Measurements from ENCODE around the gene ASTN2.
A peak's percentile ranks its signal among the peaks of the same experiment; 100 is the strongest.

ASTN2 gene

DNA sequence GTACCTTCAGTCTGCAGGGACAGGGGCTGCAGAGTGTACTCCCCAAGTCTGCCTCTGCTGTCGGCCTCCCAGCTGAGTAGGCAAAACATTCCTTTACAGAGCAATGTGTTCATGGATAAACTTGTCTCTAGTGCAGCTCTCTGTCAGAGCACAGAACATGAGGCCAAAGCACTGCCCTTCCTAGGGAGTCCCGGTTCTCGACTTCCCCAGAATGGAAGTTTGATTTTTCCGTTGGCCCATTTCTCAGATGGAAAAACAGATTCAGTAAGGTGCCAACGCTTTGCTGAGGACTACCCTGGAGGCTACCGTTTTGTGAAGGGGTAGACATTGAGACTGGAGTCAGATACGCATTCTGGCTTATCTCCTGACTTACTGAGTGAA lies 728.2 kb downstream of the ASTN2 start:
- peak overlapping the region; percentile 55 for H3K9ac ChIP-seq (ENCODE audit: low read depth, low read length)
- H3K36me3 ChIP-seq (ENCODE audit: insufficient read depth, low read length): no peaks in the 10 kb centered on the region
- H3K4me3 ChIP-seq (ENCODE audit: low read depth in 1 of 2, low read length in 2 of 2): peak overlapping the region in 1 of 2 experiments; percentile 70; a peak in 3 of 4 replicates
- no peaks in the 10 kb centered on the region for H3K27me3 ChIP-seq (ENCODE audit: insufficient read depth, low read length, poor library complexity)
- H3K27ac ChIP-seq (ENCODE audit: low read length): peak overlapping the region; percentile 54
- ATAC-seq (ENCODE audit: insufficient read depth, low read depth) (no peak), DNase-seq (no peak)
- H2AFZ ChIP-seq (ENCODE audit: low read depth, low read length): peak overlapping the region; percentile 86
- H3K4me2 ChIP-seq (ENCODE audit: insufficient read depth, low read length): peak overlapping the region; percentile 76
- H3K9me3 ChIP-seq (ENCODE audit: insufficient read depth, low read length, severe bottlenecking): no peaks in the 10 kb centered on the region
- H3K4me1 ChIP-seq (ENCODE audit: insufficient read depth, low read length): peaks cover 34% of the 10 kb centered on the region
- H3K79me2 ChIP-seq (ENCODE audit: insufficient read depth, low read length): peaks cover 15% of the 10 kb centered on the region
- peaks cover 4% of the 10 kb centered on the region; the same call in 1 of the 2 replicates for H4K20me1 ChIP-seq (ENCODE audit: insufficient read depth, low read length)
- TF ChIP-seq, protein P1, sequence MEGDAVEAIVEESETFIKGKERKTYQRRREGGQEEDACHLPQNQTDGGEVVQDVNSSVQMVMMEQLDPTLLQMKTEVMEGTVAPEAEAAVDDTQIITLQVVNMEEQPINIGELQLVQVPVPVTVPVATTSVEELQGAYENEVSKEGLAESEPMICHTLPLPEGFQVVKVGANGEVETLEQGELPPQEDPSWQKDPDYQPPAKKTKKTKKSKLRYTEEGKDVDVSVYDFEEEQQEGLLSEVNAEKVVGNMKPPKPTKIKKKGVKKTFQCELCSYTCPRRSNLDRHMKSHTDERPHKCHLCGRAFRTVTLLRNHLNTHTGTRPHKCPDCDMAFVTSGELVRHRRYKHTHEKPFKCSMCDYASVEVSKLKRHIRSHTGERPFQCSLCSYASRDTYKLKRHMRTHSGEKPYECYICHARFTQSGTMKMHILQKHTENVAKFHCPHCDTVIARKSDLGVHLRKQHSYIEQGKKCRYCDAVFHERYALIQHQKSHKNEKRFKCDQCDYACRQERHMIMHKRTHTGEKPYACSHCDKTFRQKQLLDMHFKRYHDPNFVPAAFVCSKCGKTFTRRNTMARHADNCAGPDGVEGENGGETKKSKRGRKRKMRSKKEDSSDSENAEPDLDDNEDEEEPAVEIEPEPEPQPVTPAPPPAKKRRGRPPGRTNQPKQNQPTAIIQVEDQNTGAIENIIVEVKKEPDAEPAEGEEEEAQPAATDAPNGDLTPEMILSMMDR (IDR thresholded peaks at IDR 0.05; ENCODE audit: borderline replicate concordance, extremely low read depth, low read length, poor library complexity, severe bottlenecking): no peak
- TF ChIP-seq EZH2 (IDR thresholded peaks at IDR 0.05; ENCODE audit: borderline replicate concordance, low read depth, low read length, severe bottlenecking): no peak

- peak overlapping the region in 1 of 2 experiments; percentile 70; a peak in 2 of 4 replicates for H3K4me3 ChIP-seq (ENCODE audit: low read depth in 1 of 2, low read length in 2 of 2)
- TF ChIP-seq EZH2 (IDR thresholded peaks at IDR 0.05; ENCODE audit: borderline replicate concordance, low read depth, low read length, severe bottlenecking): no peak
- TF ChIP-seq, protein P1 (IDR thresholded peaks at IDR 0.05; ENCODE audit: borderline replicate concordance, extremely low read depth, low read length, poor library complexity, severe bottlenecking): no peak
- H3K9ac ChIP-seq (ENCODE audit: low read depth, low read length): peak overlapping the region; percentile 55; the same call in 1 of the 2 replicates
- no peak for ATAC-seq (ENCODE audit: insufficient read depth, low read depth)
- peak overlapping the region; percentile 76 for H3K4me2 ChIP-seq (ENCODE audit: insufficient read depth, low read length)
- H3K27ac ChIP-seq (ENCODE audit: low read length): no peak overlapping the region
- H2AFZ ChIP-seq (ENCODE audit: low read depth, low read length): peak overlapping the region; percentile 86
- H3K4me1 ChIP-seq (ENCODE audit: insufficient read depth, low read length): peaks cover 34% of the 10 kb centered on the region
- no peaks in the 10 kb centered on the region for H3K27me3 ChIP-seq (ENCODE audit: insufficient read depth, low read length, poor library complexity)
- no peak for DNase-seq
- H3K9me3 ChIP-seq (ENCODE audit: insufficient read depth, low read length, severe bottlenecking): no peaks in the 10 kb centered on the region
- no peaks in the 10 kb centered on the region for H3K36me3 ChIP-seq (ENCODE audit: insufficient read depth, low read length)
- H4K20me1 ChIP-seq (ENCODE audit: insufficient read depth, low read length): peaks cover 4% of the 10 kb centered on the region; the same call in 1 of the 2 replicates
- H3K79me2 ChIP-seq (ENCODE audit: insufficient read depth, low read length): peaks cover 15% of the 10 kb centered on the region
These were observed 728.7 kb downstream of the ASTN2 start for GRCh38 chr9:116686135-116686534.

GRCh38 chr9:116685166-116685565 lies 729.7 kb downstream of the ASTN2 start:
- Histone ChIP-seq H3K4me1 (ENCODE audit: insufficient read depth, low read length) (peaks cover 34% of the 10 kb centered on the region), H2AFZ (ENCODE audit: low read depth, low read length) (no peak overlapping the region), H3K27me3 (ENCODE audit: insufficient read depth, low read length, poor library complexity) (no peaks in the 10 kb centered on the region), H4K20me1 (ENCODE audit: insufficient read depth, low read length) (peaks cover 4% of the 10 kb centered on the region; the same call in 1 of the 2 replicates), H3K9me3 (ENCODE audit: insufficient read depth, low read length, severe bottlenecking) (no peaks in the 10 kb centered on the region), H3K36me3 (ENCODE audit: insufficient read depth, low read length) (no peaks in the 10 kb centered on the region), H3K4me2 (ENCODE audit: insufficient read depth, low read length) (no peak overlapping the region), H3K27ac (ENCODE audit: low read length) (no peak overlapping the region), H3K9ac (ENCODE audit: low read depth, low read length) (no peak overlapping the region), H3K4me3 (ENCODE audit: low read depth in 1 of 2, low read length in 2 of 2) (no peak overlapping the region), H3K79me2 (ENCODE audit: insufficient read depth, low read length) (peaks cover 15% of the 10 kb centered on the region)
- TF ChIP-seq, protein P1 (IDR thresholded peaks at IDR 0.05; ENCODE audit: borderline replicate concordance, extremely low read depth, low read length, poor library complexity, severe bottlenecking): no peak
- TF ChIP-seq EZH2 (IDR thresholded peaks at IDR 0.05; ENCODE audit: borderline replicate concordance, low read depth, low read length, severe bottlenecking): no peak
- no peak for DNase-seq
- no peak for ATAC-seq (ENCODE audit: insufficient read depth, low read depth)

All from DND-41 (cell line).